ENCODE data around the gene HCAR2.
"Not testable (repeated sequence)": the region's sequence is repeated elsewhere in the genome, so short reads cannot be mapped to it uniquely, and the experiment has no call there.

HCAR2 gene

DNA sequence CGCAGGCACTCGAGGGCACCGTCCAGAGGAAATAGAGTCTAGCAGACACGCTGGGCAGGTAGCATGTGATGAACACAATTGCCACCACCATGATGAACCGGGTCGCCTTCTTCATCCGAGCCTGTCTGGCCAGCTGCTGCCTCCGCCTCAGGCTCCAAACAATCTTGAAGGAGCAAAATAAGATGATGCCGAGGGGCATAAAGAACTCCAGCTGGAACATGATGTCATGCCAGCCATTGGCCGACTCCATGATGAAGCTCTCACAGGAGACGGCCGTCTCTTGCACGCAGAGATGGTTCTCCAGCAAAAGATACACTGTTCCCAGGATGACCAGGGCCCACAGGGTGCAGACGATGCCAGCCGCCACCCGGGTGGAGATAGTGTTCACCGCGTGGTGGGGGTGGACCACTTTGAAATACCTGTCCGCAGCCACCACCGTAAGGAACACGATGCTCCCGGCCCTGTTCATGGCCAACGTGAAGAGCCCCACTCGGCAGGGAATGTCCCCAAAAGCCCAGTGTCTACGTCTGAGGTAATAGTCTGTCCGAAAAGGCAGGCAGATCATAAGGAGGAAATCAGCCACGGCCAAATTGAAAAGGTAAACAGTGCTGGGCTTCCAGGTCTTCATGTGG lies 26.5 kb upstream of the HCAR2 start:
- H3K4me3 Mint-ChIP-seq = no peak overlapping the region
- peaks cover 30% of the 10 kb centered on the region for H3K4me1 Mint-ChIP-seq
- ATAC-seq (ENCODE audit: low read depth) = no peak
- no peak for DNase-seq (ENCODE audit: low spot score in 2 of 2)
- H3K27ac Mint-ChIP-seq = no peak overlapping the region
- H3K9me3 Mint-ChIP-seq = peaks cover 4% of the 10 kb centered on the region
- H3K36me3 Mint-ChIP-seq = no peaks in the 10 kb centered on the region
- peaks cover 5% of the 10 kb centered on the region for H3K27me3 Mint-ChIP-seq

- H3K27me3 Mint-ChIP-seq = peaks cover 13% of the 10 kb centered on the region
- ATAC-seq (ENCODE audit: low read depth) = peak; percentile 37
- H3K36me3 Mint-ChIP-seq = peaks cover 2% of the 10 kb centered on the region
- no peaks in the 10 kb centered on the region for H3K9me3 Mint-ChIP-seq
- no peak for DNase-seq (ENCODE audit: low spot score in 2 of 2)
- H3K27ac Mint-ChIP-seq = no peak overlapping the region
- H3K4me3 Mint-ChIP-seq = no peak overlapping the region
- H3K4me1 Mint-ChIP-seq = peaks cover 21% of the 10 kb centered on the region
Measured at GRCh38 chr12:122726080-122726558, 23.0 kb upstream of the HCAR2 start.

- no peak overlapping the region for H3K4me3 Mint-ChIP-seq
- H3K27ac Mint-ChIP-seq = no peak overlapping the region
- H3K36me3 Mint-ChIP-seq = peaks cover 2% of the 10 kb centered on the region
- ATAC-seq (ENCODE audit: low read depth) (no peak), DNase-seq (ENCODE audit: low spot score in 2 of 2) (no peak)
- peaks cover 24% of the 10 kb centered on the region for H3K4me1 Mint-ChIP-seq
- peaks cover 13% of the 10 kb centered on the region for H3K27me3 Mint-ChIP-seq
- H3K9me3 Mint-ChIP-seq = no peaks in the 10 kb centered on the region
Measured at GRCh38 chr12:122725452-122726079, 22.4 kb upstream of the HCAR2 start.

DNA sequence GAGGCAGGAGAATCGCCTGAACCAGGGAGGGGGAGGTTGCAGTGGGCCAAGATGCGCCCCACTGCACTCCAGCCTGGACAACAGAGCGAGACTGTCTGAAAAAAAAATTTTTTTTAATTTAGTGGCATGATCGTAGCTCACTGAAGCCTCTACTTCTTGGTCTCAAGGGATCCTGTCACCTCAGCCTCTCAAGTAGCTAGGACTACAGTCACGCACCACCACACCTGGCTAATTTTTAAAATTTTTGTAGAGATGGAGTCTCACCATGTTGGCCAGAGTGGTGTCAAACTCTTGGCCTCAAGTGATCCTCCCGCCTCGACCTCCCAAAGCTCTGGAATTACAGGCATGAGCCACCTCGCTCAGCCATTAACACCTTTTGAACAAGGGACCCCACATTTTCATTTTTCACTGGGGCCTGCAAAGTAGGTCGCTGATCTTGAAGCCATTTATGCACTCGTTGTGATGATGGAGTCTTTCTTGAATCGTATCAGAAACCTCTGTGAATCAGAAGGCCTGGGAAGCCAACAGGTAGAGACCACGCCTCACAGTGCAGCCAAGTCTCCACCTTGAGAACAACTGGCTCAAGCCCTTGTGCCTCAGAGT lies 21.6 kb upstream of the HCAR2 start:
- Mint-ChIP-seq H3K9me3 (no peaks in the 10 kb centered on the region), H3K4me3 (no peak overlapping the region), H3K36me3 (peaks cover 2% of the 10 kb centered on the region), H3K27me3 (peaks cover 13% of the 10 kb centered on the region), H3K27ac (no peak overlapping the region), H3K4me1 (peaks cover 26% of the 10 kb centered on the region)
- ATAC-seq (ENCODE audit: low read depth) (peak; percentile 80), DNase-seq (ENCODE audit: low spot score in 2 of 2) (no peak)

- Mint-ChIP-seq H3K4me1 (peaks cover 26% of the 10 kb centered on the region), H3K4me3 (no peak overlapping the region), H3K27me3 (peaks cover 12% of the 10 kb centered on the region), H3K9me3 (no peaks in the 10 kb centered on the region), H3K36me3 (peaks cover 2% of the 10 kb centered on the region), H3K27ac (no peak overlapping the region)
- DNase-seq (ENCODE audit: low spot score in 2 of 2) (no peak), ATAC-seq (ENCODE audit: low read depth) (no peak)
Measured at GRCh38 chr12:122722387-122722786, 19.2 kb upstream of the HCAR2 start.

GRCh38 chr12:122721057-122721545 lies 17.9 kb upstream of the HCAR2 start:
- Mint-ChIP-seq H3K4me3 (no peak overlapping the region), H3K4me1 (peaks cover 26% of the 10 kb centered on the region), H3K27ac (no peak overlapping the region), H3K27me3 (peaks cover 12% of the 10 kb centered on the region), H3K9me3 (no peaks in the 10 kb centered on the region), H3K36me3 (peaks cover 2% of the 10 kb centered on the region)
- no peak for ATAC-seq (ENCODE audit: low read depth)
- no peak for DNase-seq (ENCODE audit: low spot score in 2 of 2)

- not testable (repeated sequence) for H3K27ac Mint-ChIP-seq; H3K36me3 Mint-ChIP-seq; H3K9me3 Mint-ChIP-seq; DNase-seq (ENCODE audit: low spot score in 2 of 2); H3K4me3 Mint-ChIP-seq
- Mint-ChIP-seq H3K27me3 (peaks cover 10% of the 10 kb centered on the region), H3K4me1 (peaks cover 12% of the 10 kb centered on the region)
- ATAC-seq (ENCODE audit: low read depth) = peak; percentile 74
Measured at GRCh38 chr12:122716658-122717057, 13.5 kb upstream of the HCAR2 start, which contains the start of gene HCAR3. HCAR3 (minus strand) TSS chr12:122716811; CDS start chr12:122716737, 74 bp downstream.

DNA sequence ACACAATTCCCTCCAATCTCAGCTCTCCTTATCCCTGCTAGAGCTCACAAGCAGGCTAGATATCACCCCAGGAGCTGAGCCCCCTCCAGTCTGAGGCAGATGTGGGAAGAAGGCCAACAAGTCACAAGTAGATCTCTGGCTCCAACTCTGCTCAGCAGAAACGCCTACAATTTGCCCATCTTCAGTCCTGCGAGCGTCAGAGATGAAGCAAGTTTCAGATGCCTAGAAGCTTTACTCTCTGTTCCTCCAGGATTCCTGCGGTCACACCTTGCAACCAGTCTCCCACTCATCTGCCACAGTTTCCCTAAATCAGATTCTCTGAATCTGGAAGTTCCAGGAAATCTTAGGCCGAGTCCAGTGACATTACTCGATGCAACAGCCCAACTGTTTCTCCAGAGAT lies 12.1 kb upstream of the HCAR2 start:
- H3K27ac Mint-ChIP-seq; H3K36me3 Mint-ChIP-seq; H3K4me3 Mint-ChIP-seq; H3K27me3 Mint-ChIP-seq; ATAC-seq (ENCODE audit: low read depth); DNase-seq (ENCODE audit: low spot score in 2 of 2); H3K9me3 Mint-ChIP-seq: not testable (repeated sequence)
- H3K4me1 Mint-ChIP-seq = peaks cover 11% of the 10 kb centered on the region

DNA sequence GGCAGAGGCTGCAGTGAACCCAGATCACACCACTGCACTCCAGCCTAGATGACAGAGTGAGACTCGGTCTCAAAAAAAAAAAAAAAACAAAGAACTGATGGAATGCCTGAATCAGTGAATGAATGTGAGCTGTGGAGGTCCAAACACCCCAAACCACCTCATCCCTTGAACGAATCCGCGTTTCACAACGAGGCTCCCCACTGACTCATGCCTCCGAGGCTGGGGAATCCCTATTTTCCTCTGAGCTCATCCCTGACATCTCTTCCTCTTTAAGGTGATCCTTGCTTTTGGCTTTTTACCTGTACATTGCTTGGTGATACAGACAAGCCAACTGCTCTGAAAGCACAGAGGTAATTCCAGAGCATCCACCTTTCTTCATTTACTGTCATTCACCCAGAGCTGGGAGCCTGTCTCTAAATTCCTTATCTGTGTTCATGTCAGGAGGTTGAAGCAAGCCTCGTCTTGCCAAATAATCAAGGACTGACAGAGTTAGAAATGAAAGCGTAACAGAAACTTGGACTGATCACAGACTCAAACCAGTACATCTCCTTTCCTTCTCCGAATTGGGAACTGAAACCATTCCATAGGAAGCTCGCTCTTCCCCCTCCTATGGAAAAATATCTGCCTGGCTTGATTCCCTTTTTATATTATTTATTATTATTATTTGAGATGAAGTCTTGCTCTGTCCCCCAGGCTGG lies 10.5 kb upstream of the HCAR2 start:
- not testable (repeated sequence) for H3K36me3 Mint-ChIP-seq; DNase-seq (ENCODE audit: low spot score in 2 of 2); H3K27ac Mint-ChIP-seq; H3K4me3 Mint-ChIP-seq; ATAC-seq (ENCODE audit: low read depth); H3K27me3 Mint-ChIP-seq; H3K9me3 Mint-ChIP-seq
- H3K4me1 Mint-ChIP-seq = peaks cover 10% of the 10 kb centered on the region

- H3K9me3 Mint-ChIP-seq; H3K27ac Mint-ChIP-seq; H3K36me3 Mint-ChIP-seq; H3K4me1 Mint-ChIP-seq; DNase-seq (ENCODE audit: low spot score in 2 of 2); H3K4me3 Mint-ChIP-seq; H3K27me3 Mint-ChIP-seq: not testable (repeated sequence)
- peak; percentile 64 for ATAC-seq (ENCODE audit: low read depth)
Measured at GRCh38 chr12:122711266-122711665, 8.1 kb upstream of the HCAR2 start.

DNA sequence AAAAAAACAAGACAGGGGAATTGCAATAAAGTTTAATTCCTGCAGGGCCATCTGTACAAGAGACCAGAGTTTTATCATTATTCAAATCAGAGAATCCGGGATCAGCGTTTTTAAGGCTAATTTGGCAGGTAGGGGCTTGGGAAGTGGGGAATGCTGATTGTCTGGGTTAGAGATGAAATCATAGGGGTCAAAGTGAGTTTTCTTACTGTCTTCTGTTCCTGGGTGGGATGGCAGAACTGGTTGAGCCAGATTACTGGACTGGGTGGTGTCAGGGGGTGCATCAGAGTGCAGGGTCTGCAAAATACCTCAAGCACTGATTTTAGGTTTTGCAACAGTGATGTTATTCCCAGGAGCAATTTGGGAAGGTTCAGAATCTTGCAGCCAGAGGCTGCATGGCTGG lies 7.2 kb upstream of the HCAR2 start:
- not testable (repeated sequence) for H3K4me3 Mint-ChIP-seq

DNA sequence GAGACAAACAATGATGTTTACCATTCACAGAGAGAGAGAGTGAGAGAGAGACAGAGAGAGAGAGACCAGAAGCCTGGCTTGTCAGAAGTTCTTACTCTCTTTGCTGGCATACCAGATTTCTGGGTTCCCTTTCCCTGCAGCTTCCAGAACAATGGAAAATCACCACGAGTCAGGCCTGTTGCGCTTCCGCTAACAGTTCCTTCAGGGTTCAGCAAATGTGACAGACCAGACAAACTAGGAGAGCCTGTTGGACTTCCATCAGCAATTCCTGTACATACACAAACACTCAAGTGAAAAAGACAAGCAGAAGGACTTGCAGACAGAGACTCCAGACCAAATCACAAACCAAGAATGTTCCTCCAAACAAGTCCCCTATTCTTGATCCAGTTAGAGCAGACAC lies 6.1 kb upstream of the HCAR2 start:
- H3K4me1 Mint-ChIP-seq; ATAC-seq (ENCODE audit: low read depth); H3K36me3 Mint-ChIP-seq; H3K27ac Mint-ChIP-seq; H3K27me3 Mint-ChIP-seq; DNase-seq (ENCODE audit: low spot score in 2 of 2); H3K4me3 Mint-ChIP-seq; H3K9me3 Mint-ChIP-seq: not testable (repeated sequence)

More for the DNA sequence above, 7.2 kb upstream of the HCAR2 start:
- H3K27ac Mint-ChIP-seq; DNase-seq (ENCODE audit: low spot score in 2 of 2); H3K27me3 Mint-ChIP-seq; H3K4me1 Mint-ChIP-seq; H3K36me3 Mint-ChIP-seq; ATAC-seq (ENCODE audit: low read depth); H3K9me3 Mint-ChIP-seq: not testable (repeated sequence)

DNA sequence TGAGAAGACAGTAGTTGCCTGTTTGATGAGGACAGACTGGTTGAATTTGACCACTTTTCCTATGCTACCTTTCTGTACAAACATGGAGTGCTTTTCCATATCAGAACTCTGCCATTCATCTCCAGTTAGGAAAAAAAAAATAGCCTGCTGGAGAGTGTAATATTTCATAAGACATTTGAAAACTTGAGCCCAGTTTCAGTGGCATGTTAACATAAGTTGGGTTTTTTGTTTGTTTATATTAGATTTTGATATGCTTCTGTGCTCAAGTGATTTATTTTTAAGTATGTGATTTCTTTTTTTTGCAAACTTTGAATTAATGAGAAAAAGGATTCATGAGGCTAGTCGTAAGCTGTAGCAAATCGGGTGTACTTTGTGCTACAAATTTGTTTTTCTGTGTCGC lies 684 bp upstream of the HCAR2 start:
- not testable (repeated sequence) for H3K4me1 Mint-ChIP-seq; ATAC-seq (ENCODE audit: low read depth); H3K27me3 Mint-ChIP-seq

DNA sequence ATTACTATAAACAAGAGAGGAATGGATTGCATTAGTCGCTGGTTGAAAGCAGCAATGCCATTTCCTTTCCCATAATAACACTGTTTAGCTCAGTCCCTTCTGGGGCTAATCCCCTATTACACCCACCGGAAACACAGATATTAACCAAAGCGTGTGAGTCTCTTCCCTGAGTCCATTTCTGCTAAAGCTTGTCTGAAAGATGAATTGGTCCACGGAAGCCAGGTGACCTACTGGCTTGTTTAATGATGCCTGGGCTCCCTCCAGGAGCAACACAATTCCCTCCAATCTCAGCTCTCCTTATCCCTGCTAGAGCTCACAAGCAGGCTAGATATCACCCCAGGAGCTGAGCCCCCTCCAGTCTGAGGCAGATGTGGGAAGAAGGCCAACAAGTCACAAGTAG lies 1.7 kb downstream of the HCAR2 start:
- not testable (repeated sequence) for H3K4me1 Mint-ChIP-seq; H3K4me3 Mint-ChIP-seq; H3K36me3 Mint-ChIP-seq; ATAC-seq (ENCODE audit: low read depth); DNase-seq (ENCODE audit: low spot score in 2 of 2); H3K9me3 Mint-ChIP-seq; H3K27me3 Mint-ChIP-seq; H3K27ac Mint-ChIP-seq

More for the DNA sequence above, 684 bp upstream of the HCAR2 start:
- not testable (repeated sequence) for DNase-seq (ENCODE audit: low spot score in 2 of 2); H3K27ac Mint-ChIP-seq; H3K4me3 Mint-ChIP-seq; H3K9me3 Mint-ChIP-seq; H3K36me3 Mint-ChIP-seq
